HG03039 (cell line): Measurements from ENCODE around the gene KIAA0825.

Experiments
- ATAC-seq: cut with Tn5 transposase; IDR thresholded peaks from one replicate; pipeline ENCODE4 v1.9.1; 2021; ENCODE audit warnings: mild to moderate bottlenecking, moderate library complexity; ENCODE audit not compliant: unreplicated experiment

KIAA0825 gene

DNA sequence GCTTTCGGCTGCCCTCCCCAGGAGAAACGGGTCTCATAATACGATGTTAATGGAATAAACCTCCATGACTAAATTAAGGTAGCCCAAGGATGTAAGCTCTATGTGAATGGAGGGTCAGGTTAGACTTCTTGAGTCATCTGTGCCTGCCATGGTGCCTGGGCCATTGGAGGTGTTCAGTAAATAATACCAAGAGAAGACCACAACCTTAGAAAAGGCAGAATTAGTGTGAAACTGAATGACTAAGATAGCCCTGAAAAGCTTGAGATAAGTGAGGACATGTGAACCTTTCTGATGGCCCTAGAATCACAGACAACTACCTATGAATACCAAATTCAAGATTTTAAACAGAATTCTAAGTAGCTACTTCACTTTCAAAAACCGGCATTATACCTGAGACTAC lies 160.6 kb downstream of the KIAA0825 start:
- ATAC-seq: no peak

DNA sequence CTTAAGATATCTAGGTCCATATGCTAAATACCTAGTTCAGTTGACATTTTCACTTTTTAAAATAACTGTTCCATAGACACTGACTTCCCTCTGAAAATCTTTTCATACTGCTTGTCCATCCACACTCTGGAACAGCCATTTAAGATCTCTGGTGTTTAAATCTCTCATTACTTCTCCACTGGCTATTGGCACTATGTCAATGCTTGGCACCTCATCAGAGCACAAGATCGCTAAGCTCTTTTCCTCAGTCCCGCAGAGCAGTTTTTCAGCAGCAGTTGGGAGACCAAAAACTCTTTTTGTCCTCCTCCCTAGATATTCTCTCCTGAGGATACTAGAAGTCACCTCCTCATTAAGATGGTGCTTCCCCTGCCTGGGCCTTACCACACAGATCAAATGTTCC lies 172.7 kb downstream of the KIAA0825 start:
- ATAC-seq: no peak

DNA sequence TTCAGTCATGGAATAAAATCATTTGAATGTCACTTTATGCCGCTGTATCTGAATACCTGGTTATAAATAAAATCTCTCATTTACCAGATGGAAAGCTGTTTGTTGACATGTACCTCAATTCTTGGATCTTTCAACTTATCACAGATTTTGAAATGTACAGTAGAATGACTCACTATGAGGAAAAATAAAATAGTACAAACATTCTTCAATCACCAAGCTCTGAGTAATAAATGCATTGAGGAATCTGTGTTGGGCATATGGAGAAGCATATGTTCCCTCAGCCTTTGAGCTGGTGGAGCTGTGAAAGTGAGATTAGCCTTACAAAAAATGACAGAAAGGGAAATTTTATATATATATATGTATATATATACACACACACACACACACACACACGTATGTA lies 175.4 kb downstream of the KIAA0825 start:
- no peak for ATAC-seq

DNA sequence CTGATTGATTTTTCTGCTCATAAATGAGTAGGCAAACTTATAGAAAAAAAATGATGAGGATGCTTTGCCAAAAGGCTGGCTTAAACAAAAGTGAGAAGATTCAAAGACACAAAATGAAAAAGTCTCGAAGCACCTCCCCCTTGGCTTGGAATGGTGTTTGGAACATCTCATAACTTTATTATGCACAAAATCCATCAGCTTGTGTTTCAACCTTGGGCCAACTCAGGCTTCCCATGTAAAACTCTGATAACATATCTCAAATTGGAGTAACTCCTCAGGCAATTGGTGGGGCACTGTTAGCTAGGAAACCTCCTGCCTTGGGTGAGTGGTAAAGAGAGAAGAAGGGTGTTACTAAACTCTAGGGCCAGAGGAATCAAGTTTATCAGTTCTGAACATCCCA lies 176.3 kb downstream of the KIAA0825 start:
- ATAC-seq: no peak

DNA sequence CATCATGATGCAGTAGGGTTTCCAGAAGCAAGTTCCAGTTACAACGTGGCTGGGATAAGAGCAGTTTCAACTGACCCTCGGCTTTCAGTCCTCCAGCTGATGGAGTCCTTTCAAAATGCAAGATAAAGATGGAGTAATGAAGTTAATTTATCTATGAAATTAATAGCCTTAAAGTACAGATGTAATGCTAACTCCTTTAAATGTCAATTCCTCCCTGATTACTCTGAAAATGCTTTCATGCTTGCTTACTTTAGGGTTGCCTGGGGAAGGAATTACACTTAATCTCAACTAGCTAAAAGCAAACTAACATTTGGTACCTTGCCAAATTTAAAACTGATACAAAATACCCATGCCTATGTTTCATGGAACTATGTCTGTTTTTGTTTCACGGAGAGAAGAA lies 178.4 kb downstream of the KIAA0825 start:
- no peak for ATAC-seq

DNA sequence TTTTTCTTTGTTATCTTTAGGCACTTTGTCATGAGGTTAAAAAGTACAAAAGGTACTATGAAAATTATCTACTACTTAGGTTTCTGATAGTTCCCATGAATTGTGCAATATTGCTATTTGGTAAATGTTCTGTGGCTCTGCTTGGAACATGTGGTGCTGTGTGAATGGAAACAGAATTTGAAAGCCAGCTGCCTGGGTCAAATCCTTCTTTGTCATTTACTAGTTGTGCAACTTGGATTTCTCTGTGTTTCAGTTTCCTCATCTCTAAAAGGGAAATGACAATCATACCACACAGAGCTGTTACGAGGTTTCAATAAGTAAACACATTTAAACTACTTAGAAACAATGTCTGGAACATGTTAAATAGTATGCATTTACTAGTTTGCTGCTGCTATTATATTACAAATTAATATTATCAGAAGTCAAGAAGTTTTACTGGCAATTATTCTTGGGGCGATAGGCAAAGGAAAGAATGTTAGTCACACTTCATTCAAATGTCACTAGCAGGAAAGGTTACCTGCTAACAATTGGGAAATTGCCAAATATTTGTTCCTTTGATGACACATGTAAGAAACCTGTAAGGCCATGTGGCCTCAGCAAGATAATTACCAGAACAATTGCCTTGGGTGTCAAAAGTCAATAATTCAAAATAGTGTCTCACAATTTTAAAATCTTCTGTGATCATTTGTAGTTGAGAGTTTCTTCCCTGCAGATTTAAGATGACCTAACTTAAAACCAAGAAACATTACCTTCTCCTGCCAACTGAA lies 184.8 kb downstream of the KIAA0825 start:
- no peak for ATAC-seq

DNA sequence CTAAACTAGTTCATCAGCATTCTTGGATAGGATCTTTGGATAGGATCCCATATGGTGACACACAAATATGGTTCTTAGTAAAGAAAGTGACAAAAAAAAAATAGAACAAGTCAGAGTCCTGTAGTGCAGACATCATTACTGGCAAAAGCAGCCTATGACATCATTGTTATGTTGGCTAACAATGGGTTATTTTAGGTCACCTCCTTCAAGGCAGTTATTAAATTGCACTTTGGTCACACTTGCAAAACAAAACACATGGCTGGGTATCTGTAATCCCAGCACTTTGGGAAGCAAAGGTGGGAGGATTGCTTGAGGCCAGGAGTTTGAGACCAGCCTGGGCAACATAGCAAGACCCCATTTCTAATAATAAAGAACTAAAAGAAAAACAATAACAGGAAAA lies 185.9 kb downstream of the KIAA0825 start:
- ATAC-seq: no peak

DNA sequence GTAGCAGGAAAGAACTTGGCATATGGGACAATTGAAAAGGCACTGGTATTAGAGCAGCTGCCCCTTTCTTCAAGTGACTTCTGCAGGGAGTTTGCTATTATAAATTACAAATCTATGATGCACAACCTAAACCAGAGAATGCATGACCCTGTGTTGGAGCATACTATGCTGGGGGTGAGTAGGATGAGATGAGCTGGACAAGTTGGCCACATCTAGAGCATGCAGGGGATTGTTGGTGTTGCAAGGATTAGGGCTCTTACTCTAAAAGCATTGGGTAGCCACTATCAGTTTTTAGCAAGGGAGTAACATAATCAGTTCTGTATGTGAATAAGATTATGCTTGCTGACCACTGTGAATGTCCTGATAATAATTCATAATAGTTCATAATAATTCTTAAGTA lies 186.7 kb downstream of the KIAA0825 start:
- ATAC-seq: no peak

DNA sequence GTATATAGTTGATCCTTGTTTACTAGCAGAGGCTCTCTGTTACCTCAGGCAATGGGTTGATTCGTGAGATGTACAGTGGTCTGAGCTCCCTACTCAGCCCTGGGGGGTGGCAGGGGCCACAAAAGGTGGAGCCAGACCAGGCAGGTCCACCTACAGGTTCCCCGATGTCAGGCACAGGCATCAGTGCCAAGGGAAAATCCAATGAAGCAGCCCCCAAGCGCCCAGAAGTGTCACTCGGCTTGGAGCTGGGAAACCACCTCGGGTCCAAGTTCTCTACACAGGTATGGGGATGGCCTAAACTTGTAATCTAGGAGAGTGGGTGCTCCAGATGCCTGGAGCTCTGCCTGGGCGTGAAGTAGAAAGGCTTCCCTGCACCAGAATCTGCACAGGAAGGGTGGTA lies 188.8 kb downstream of the KIAA0825 start:
- ATAC-seq: no peak

DNA sequence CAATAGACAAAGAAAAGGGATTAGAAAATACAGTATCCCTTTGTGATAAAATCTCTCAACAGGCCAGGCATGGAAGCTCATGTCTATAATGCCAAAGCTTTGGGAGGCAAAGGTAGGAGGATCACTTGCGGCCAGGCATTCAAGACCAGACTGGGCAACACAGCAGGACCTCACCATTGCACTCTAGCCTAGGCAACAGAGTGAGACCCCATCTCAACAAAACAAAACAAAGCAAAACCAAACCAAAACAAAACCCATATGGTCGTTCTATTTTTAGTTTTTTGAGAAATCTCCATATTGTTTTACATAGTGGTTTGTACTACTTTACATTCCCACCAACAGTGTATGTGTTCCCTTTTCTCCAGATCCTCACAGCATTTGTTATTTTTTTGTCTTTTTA lies 193.0 kb downstream of the KIAA0825 start:
- no peak for ATAC-seq

DNA sequence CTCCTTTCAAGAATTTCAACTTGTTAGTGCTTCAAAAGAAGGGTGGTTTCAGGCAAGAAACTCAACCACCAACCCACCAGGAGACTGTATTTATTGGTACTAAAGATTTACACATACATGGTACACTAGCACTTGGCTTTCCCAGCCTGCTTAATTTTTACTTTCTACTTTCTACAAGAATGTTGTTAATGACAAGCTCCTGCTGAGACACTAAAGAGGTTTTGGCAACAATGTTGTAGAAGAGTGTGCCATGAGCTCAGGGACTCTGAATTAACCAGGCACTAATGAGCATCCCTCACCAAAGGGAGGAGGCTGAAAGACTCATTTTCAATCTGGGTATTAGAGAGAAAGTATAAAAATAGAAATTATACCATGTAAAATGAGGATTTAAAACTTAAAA lies 195.0 kb downstream of the KIAA0825 start:
- ATAC-seq: no peak

DNA sequence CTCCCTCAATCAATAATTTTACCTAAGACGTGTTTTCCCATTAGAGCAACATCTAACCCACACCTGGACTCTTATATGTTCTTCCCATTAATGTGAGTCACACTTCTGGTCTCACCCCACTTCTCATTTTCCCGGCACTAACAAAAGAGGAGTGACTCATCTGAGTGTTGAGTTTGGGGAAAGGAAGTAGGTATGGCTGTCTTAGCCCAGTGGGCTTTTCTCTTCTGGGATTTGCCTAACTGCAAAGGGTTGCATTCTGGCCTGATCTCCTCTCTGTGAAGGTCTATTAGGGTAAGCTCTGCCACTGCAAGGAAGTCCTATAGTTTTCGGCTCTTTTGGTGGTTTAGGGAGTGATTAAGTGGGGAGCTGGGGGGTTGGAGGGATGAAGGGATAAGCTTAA lies 195.6 kb downstream of the KIAA0825 start:
- no peak for ATAC-seq

DNA sequence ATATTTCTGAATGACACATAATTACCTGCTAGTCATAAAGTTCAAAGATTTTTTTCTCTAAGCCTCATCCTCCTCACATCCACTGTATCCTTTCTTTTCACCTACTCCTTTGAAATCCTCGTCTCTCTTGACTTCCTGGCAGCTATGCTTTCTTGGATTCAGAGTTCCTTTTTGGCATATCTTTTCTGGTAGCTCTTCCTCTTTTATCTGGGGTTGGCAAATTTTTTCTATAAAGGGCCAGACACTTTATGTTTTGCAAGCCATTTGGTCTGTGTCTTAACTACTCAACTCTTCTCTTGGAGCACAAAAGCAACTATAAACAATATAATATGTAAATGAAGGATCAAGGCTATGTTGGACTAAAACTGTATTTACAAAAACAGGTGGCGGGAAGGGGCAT lies 197.5 kb downstream of the KIAA0825 start:
- no peak for ATAC-seq

DNA sequence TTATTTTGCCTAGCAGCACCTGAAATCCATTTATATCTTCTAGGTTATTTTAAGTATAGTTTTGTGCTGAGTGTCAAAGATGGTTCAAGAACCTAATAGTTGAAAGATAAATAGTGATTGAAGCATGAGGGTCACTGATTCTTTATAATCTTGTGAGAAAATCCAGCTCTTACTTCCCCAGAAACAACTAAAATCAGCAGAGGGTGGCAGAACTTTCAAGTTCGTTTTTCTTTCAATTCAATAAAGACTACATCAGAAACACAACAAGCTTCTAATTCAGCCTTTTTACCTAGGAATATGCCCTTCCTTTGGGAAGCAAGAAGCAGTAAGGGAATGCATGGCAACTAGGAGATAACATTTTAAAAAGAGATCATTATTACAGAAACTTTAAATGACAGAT lies 202.6 kb downstream of the KIAA0825 start:
- no peak for ATAC-seq

DNA sequence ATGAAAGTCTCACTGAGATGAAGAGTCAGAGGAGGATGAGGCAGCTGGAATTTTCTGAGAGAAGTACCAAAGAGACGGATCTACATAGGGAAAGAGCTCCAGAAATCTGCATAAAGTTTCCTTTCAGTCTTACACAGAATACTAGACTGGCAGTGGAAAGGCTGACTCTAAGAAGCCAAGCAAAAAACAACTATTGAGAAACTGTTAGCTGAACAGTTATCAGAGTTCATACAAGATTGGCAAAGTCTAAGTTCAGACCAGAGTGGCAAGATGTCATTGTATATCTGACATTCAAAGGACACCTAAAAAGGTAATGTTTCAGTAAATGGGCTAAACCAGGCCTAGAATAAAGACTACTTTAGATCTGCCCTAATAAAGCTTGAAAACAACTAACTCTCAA lies 209.0 kb downstream of the KIAA0825 start:
- ATAC-seq: no peak

DNA sequence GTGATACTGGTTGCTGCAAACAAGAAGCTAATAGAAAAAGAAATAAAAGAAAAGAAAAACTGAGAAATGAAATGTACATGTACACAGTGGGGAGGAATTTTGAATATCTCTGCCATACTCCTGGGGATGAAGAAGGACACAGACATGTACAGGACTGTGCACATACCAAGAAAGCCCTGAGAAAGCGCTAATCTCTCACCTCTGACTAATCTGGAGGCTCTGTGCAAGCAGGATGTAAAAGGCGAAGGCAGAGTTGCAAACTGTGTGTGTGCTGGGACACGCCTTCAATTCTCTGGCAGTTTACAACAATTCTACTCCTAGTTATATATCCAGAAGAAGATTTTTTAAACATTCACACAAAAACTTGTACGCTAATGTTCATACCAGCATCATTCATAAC lies 211.4 kb downstream of the KIAA0825 start:
- no peak for ATAC-seq

DNA sequence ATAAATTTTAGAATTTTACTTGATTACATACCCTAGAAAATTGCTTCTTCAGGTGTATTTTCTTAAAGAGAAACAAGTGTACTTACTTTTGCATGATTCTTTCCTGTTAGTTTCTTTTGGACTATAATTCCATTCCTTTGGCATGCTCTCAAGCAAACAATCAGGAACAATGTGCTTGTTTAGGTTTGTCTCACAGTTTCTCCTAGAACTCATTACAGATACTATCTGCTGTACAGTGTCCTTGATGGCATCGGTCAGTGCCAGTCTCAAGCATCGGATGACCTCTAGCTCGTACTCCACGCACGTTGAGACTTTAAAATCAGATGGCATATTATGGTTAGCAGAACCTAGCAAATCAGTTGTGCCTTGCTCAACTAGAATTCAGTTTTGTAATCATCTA lies 214.9 kb downstream of the KIAA0825 start:
- ATAC-seq: no peak

DNA sequence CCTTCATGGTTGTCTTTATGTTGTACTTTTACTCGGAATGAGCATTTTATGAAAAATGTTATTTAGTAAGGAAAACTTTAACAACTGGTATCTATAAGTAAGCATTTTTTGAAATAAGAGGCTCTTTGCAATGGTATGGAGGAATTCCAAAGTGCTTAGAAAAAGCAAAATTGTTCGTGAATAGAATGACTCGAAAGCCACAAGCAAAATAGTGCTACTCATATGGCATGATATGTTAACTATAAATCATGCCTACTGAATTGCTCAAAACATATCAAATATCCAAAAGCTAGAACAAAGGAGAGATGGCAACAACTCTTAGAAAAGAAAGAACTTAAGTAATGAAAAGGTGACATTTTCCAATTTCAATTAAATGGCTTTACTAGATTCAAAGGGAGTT lies 216.3 kb downstream of the KIAA0825 start:
- ATAC-seq: no peak

DNA sequence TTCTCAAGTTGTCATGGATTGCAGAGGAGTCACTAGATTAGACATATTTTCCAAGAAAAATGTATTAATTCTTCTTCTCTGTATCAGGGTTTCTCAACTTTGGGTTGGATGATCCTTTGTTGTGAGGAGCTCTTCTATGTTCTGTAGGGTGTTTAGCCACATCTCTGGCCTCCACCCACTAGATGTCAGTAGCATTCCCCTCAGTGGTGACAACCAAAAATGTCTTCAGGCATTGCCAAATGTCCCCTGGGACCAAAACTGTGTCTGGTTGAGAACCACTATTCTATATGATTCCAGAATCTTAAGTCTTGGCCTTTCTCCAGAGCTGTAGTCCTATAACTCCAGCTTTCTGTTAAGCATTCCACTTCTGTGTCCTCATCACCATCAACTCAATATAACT lies 220.9 kb downstream of the KIAA0825 start:
- no peak for ATAC-seq

DNA sequence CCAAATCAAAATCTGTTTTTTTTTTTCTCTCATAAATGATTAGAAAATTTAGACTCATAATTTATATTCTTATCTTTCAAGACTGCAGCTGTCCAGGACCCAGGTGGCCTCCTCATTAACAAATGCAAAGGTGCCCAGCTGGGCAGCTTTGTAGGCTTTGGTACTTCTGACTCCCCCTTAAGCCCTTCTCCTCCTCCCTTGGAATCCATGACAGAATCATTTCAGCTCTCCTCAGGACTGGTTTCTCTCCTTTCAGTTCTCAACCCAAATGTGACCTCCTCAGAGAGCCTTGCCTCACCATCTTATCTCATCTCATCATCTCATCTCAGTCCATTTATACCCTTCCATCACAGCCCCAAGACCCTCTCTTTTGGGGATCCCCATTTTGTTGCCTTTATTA lies 221.7 kb downstream of the KIAA0825 start:
- ATAC-seq: no peak

DNA sequence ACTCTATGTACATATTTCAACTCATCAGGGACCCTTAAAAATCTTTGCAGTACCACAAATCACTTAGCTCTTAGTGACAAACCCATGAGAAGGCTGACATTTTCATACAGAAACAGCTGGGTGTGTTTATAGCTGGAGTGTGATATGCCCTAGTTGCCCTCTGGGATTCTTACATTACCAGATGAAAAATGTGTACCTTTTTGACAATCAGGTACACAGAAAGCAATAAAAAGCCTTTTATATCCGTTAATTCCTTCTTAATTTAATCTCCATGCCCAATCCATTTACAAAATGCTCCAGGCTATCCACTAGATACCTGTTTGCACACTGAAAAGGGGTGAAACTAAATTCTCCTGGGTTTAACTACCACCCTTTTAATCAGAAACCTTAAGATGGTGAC lies 222.9 kb downstream of the KIAA0825 start:
- no peak for ATAC-seq

DNA sequence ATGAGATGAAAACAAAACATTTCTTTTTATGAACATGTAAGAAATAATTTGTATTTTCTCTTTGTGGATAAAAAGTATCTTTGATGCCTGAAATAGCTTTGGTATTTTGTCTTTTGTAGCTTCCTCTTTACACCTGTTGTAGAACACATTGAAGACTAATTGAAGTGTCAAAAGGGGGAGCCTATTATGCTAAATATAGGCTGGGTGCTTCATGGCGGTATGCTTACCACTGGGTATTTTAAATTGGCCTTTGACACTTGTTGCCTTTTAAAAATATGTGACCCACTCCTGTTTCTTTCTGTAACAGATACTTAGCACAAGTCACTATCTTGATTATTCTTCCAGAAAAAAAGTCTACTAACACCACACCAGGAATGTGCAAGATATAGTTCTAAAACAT lies 226.4 kb downstream of the KIAA0825 start:
- no peak for ATAC-seq

DNA sequence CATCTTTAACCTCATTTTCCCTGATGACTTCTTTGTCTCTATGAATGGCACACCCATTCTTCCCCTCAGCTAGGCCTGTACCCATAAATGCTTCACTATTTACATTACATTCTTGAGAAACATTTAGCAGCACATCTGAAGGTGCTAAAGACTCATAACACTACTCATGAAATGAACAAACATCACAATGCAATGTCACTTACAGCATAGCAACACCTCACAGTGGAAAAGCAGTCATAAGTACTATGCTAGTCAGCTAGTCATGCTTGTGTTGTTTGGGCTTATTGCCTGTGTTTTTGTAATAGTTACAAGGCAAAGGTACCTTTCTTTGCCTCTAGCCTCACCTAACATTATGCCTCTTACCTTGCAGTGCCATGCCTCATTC lies 228.9 kb downstream of the KIAA0825 start:
- ATAC-seq: no peak
